Measurements from ENCODE around the gene KCNH1.

KCNH1 gene

DNA sequence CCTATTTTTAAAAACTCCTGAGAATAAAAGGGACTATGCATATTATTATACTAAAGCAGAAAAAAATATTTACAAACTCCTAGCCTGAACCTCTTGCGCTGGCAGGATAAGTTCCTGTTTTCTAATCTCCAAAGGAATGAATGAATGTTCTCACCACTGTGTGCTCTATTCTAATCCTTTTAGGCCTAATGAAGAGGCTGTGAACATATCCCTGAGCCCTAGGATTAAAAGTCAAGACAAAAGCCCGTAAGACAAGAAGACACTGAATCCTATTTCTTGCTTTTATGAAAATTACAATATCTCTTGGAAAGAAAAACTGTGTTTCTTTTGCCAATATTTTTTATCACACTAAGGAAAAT is 487.7 kb downstream of the KCNH1 start:
- no peak for DNase-seq (ENCODE audit: low spot score)

- DNase-seq (ENCODE audit: low spot score) = no peak
Observed at GRCh38 chr1:210645582-210646257, 488.2 kb downstream of the KCNH1 start.

GRCh38 chr1:210641582-210641981 is 492.4 kb downstream of the KCNH1 start:
- no peak for DNase-seq (ENCODE audit: low spot score)

DNA sequence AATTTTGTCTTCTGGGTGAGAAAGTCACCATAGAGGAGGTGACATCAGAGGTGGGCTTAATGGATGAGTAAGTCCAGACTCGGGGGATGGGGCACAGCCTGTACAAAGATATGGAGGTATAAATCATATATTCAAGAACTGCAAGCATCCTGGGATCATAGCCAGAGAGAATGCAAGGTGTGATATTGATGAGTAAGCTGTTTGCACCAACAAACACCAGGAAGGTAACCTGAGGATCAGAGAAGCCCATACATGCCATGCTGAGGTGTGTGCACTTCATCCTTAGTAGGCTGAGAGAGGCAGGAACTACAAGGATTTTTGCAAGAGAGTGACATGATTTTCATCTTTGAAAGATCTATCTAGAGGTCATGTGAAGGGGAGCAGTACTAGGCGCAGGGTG is 498.8 kb downstream of the KCNH1 start:
- DNase-seq (ENCODE audit: low spot score) = no peak

DNA sequence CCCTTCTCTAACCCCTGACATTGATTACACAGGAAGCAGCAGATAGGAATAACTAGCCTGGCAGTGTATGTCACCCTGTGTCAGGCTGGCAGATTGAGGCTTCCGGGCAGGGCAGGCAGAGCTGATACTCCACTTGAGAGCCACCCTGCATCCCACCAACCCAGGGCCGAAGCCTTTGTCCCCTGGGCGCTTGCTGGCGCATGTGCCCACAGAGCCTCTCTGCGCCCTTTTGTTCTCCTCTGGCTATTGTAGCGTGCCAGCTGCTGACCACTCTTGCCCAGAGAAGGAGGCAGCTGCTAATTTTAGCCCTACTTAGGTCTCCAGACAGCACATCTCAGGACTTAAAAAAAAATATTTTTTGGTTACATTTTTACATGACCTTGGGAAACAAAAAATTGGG is 500.3 kb downstream of the KCNH1 start:
- DNase-seq (ENCODE audit: low spot score) = peak; percentile 70

DNA sequence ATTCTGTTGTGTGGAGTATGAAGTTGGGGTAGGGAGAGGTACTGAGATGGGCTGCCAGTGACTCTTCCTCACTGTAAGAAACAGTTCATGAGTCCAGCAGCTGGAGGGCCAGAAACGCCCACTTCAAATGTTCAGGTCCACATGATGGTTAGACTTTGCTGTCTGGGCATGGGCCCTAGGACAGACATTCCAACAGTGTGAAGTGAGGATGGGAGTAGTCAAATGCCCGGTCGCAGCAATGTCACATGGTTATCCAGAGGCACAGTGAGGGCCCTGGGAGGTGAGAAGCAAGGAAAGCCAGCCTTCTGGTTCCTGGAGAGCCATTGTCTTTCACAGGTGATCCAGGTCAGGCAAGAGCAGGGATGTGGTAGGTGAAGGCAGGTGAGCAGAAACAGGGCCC is 500.8 kb downstream of the KCNH1 start:
- DNase-seq (ENCODE audit: low spot score) = no peak

DNA sequence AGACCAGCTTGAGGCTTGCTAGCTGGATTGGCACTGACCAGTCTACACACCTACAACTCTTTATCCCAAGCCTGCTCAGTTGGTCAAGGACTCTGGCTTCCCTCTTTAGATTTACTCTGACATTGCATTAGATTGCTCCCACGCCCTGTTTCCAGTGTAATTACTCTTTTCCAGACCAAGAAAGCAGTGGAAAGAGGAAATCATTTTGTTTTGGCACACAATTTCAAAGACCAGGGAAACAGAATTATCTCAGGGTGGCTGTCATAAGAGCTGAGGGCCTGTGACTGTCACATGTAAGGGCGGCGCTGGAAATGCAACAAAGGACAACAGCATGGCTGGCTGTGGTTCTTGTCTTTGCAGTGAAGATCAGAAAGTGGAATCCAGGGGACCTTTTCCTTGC is 502.5 kb downstream of the KCNH1 start:
- no peak for DNase-seq (ENCODE audit: low spot score)

GRCh38 chr1:210629276-210629675 is 504.7 kb downstream of the KCNH1 start:
- no peak for DNase-seq (ENCODE audit: low spot score)

DNA sequence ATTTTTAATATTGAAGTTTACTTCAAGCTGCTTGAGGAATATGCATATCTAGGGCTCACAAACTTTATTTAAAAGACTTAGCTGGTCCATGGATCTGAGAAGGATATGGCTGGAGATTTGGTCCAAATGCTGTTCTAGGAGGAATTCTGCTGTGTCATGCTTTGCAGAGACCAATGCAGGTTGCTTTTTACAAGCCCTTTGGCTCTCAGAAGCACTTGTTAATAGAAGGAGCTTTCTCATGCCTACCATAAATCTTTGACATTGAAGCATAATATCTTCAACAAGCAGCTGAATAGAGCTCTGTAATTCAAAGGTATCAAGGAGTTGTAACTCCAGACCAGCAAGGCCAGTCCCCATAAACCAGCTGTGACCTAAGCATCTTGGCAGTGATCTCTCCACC is 506.2 kb downstream of the KCNH1 start:
- DNase-seq (ENCODE audit: low spot score) = no peak

All from putamen (tissue), 1 donor.